NCI-H1048 (cell line): Measurements from ENCODE around the gene ENPP5.

Experiments
- DNase-seq: peaks from one replicate; lab custom pipeline; 2025; lab: John Stamatoyannopoulos, UW

ENPP5 gene

GRCh38 chr6:46170357-46171289, at the start of gene ENPP5:
TSS of gene ENPP5 (minus strand) at chr6:46170980. CDS start at chr6:46168262, 2,718 bp downstream.
- DNase-seq = peak; percentile 80

GRCh38 chr6:46219661-46220060, 48.9 kb upstream of the ENPP5 start:
- no peak for DNase-seq

DNA sequence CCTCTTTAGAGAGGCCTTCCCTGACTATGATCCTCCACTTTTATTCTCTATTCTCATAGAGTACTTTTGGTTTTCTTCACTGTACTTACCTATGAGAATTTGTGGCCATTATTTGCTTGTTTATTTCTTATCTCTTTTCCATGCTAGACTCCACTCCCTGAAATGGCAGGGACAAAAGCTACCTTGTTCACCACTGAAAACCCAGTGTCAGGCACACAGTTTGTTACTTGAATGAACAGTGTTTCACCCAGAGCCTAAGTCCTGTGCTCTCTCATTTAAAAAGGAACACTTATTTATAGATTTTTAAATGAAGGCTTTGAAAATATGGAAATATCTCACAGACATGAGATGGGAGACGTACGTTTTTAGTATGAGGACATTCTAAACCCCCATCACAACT, 47.7 kb upstream of the ENPP5 start:
- no peak for DNase-seq

DNA sequence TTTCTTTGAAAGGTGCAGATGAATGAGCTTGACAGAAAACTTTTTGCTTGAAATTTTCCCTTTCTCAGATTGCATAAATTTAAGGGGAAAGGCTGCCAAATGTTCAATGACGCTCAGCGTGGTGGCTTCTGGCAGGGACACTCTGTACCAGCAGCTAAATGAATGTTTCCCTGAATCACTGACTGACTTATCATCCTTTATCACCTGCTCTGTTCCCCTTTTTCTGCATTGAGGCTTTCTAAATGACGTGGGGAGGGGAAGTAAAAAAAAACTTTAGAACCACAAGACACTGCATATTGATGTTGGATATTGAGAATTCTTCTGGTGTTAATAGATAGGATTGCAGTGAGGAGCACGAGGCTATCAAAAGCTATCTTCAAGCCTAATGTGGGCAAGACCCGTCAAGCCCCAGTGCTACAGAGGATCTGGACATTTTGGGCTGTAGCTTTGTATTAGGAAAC, 46.9 kb upstream of the ENPP5 start:
- DNase-seq = no peak

GRCh38 chr6:46216879-46217278, 46.1 kb upstream of the ENPP5 start:
- no peak for DNase-seq

DNA sequence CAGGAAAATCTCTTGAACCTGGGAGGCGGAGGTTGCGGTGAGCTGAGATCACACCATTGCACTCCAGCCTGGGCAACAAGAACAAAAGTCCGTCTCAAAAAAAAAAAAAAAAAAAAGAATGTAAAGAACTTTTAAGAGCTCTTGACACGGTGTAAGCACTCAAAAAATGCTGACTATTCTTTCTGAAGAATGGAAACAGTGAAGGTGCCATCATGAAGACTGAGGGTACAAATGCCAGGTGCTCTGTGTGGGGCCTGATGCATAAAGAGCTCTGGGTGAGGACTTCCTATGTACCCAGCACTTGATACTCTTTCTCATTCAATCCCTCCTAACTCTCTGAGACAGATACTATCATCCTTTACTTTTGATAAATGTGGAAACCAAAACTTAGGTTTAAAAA, 45.0 kb upstream of the ENPP5 start:
- no peak for DNase-seq

DNA sequence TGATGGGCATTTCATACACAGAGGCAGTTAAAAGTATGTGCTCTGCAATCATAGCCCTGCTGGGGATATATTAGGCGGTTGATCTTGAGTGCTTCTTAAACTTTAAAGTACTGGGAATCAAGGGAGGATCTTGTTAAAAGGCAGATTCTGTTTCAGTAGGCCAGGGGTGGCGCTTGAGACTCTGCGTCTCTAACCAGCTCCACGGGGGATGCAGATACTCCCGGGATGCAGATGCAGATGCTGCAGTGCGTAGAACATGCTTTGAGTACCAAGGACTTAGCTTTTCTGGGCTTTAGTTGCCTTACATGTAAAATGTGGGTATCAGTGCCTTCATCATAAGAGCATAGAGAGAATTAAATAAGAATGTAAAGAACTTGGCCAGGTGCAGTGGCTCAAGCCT, 44.4 kb upstream of the ENPP5 start:
- no peak for DNase-seq

- no peak for DNase-seq
These were observed 41.1 kb upstream of the ENPP5 start for GRCh38 chr6:46211917-46212316.

DNA sequence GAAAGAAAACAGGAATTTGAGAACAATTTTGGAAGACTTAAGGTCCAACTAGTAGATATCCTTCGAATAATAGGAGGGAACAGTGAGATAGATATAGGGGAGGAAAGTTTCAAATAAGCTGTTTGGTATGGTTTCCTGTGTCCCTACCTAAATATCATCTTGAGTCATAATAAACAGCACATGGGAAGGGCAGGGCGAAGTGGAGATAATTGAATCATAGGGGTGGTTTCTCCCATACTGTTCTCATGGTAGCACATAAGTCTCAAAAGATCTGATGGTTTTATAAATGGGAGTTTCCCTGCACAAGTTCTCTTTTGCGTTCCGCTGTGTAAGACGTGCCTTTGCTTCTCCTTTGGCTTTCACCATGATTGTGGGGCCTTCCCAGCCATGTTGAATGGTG, 39.5 kb upstream of the ENPP5 start:
- no peak for DNase-seq

- no peak for DNase-seq
These were observed 37.5 kb upstream of the ENPP5 start for GRCh38 chr6:46208303-46208702.

- DNase-seq = no peak
These were observed 36.4 kb upstream of the ENPP5 start for GRCh38 chr6:46207174-46207573.

DNA sequence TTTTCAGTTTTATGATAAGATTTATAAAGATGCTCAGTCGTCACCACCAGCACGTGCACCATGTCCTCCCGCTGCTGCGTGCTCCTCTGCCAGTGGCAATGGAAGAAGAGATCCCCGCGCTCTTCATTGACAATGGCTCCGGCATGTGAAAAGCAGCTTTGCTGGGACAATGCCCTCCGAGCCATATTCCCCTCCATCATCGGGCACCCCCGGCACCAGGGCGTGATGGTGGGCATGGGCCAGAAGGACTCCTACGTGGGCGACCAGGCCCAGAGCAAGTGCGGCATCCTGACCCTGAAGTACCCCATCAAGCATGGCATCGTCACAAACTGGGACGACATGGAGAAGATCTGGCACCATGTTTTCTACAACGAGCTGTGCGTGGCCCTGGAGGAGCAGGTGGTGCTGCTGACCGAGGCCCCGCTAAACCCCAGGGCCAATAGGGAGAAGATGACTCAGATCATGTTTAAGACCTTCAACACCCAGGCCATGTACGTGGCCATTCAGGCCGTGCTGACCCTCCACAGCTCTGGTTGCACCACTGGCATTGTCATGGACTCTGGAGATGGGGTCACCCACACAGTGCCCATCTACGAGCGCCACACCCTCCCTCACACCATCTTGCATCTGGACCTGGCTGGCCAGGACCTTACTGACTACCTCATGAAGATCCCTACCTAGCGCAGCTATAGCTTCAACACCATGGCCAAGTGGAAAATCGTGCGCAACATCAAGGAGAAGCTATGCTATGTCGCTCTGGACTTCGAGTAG, 34.3 kb upstream of the ENPP5 start:
- no peak for DNase-seq

GRCh38 chr6:46203391-46204177, 32.8 kb upstream of the ENPP5 start:
- DNase-seq = no peak

DNA sequence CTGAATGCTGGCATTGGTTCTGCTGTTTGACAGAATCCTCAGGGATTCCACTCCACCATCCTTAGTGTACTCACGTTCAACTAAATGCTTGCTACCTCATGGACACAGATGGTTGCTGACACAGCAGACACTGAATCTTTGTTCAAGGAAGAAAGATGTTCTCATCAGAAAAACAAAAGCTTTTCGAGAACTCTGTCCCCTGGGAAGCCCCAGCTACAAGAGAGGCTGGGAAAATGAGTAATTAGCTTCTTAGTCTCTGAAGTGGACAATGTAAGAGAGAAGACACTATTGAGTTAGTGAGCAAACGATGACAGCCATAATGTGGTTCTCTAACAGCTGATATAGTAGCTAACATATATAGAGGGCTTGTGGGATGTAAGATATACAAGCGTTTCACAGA, 30.9 kb upstream of the ENPP5 start:
- DNase-seq = no peak

DNA sequence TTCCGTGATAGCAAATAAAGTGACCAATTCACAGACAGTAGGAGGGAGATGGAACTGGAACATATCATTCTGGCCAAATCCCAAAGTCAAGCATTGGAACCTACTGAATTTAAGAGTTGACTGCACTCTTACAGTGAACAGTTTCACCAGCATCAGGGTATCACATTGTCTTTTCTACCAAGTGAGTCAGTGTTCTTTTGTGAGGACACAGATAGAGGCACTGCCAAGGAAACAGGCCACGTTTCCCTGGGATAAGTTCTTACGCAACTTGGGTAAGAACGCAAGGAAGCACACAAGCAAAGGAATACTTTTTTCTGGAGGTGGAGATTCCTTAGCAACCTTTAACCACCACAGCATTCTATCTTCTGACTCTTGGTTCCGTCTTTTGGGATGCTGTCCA, 28.6 kb upstream of the ENPP5 start:
- DNase-seq = no peak

DNA sequence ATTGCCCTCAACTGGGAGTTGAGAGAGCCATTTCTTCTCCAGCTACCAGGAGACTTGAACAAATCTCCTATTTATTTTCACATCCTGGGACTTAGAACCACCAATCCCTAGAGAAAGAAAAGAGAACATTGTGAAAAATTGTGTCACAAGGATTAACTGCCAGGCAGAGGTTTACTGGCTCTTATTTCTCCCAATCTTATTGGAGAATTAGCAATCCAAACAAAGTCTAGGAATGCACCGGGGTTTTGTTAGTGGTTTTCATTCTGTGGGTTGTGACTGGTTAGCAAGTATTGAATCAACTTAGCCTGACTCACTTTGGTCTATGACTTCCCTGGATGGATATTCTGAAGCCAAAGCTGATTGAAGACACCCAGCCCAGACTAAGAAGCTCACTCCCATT, 21.2 kb upstream of the ENPP5 start:
- no peak for DNase-seq

- DNase-seq = no peak
These were observed 20.1 kb upstream of the ENPP5 start for GRCh38 chr6:46190889-46191288.

GRCh38 chr6:46189726-46190125, 18.9 kb upstream of the ENPP5 start:
- DNase-seq = no peak

DNA sequence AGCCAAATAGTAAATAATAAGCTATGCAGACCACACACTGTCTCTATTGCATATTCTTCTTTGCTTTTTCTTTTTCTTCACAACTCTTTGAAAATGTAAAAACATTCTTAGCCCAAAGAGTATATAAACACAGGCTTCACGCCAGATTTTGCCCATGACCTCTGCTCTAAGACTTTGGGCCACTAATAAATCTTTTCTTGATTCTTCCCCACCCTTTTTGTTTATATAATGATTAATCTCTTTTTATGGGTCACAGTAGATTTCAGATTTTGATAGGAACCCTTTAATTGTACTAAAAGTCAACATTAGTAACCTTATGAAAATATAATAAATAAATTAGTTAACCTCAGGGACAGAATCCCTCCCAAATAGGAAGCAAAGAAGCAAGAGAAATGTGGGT, 15.8 kb upstream of the ENPP5 start:
- no peak for DNase-seq

DNA sequence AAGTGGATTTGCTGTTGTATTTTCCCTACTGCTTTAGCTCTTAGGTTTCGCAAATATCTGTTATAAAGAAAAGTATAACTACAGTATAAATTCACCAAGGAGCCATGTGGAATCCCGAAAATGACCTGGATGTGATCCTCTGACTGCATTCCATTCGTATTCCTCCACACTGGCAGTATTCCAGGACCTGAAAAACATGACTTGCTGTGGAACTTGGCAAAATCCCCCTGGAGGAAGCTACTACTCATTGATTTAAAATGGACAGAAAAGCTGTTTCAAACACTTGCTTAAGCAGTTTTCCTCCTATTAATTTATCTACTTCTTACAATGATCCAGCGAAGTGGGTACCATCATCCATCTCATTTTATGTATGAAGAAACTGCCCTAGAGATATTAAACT, 13.3 kb upstream of the ENPP5 start:
- no peak for DNase-seq

DNA sequence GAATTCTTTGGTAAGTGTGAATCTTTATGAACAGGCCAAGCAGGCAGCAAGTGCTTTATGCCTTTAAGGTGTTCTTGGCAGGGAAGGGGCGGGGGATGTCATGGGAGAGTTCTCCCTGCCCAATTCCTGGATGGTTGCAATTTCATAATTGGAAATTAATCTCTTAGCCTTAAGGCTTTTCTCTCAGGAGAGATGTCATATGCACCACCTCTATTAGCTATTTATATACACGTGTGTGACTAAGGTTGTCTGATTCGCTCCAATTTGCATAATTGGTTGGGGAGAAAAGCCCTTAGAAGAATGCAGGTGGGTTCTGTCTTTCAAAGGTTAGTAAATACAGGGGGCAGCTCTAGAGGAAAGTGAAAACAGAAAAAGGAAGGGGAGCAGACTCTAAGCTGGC, 5.2 kb upstream of the ENPP5 start:
- peak; percentile 76 for DNase-seq

DNA sequence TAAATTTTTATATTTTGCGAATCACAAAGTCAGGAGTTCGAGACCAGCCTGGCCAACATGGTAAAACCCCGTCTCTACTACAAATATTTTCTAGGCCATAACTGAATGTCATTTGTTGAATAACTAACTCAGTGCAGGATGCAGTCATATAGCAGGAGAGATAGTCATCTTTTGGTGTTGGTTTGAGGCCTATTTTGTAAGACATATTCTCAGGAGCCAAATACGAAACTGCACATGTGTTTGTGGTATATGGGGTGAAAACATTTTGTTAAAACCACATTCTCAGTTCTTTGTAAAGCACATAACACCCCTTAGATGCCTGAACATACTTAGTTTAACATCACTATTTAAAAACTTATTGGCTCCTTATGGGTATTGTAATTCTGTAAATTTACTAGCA, 4.7 kb upstream of the ENPP5 start:
- no peak for DNase-seq
